ENCODE results near the gene ARL2.

- no peak for TF ChIP-seq CTCF (IDR thresholded peaks at IDR 0.05; ENCODE audit: insufficient read depth, low read length)
- TF ChIP-seq POLR2AphosphoS5 (IDR thresholded peaks at IDR 0.05; ENCODE audit: low read depth) = no peak
- TF ChIP-seq GABPA (IDR thresholded peaks at IDR 0.05; ENCODE audit: low read depth) = no peak
- TF ChIP-seq REST (IDR thresholded peaks at IDR 0.05; ENCODE audit: insufficient replicate concordance, low read depth) = no peak
Observed at GRCh38 chr11:64974124-64974523, 39.8 kb upstream of the ARL2 start.

Measured in HL-60 (cell line).